ENCODE measurements around the gene TSFM. TPM values are rescaled to one million over a fixed set of nuclear protein-coding genes. Genes with fewer than 3 reads are reported as not detected.

Gene TSFM
- total and polyA plus RNA-seq, 7 donors: 31.5 to 74.3 (median 52.1) TPM

DNA sequence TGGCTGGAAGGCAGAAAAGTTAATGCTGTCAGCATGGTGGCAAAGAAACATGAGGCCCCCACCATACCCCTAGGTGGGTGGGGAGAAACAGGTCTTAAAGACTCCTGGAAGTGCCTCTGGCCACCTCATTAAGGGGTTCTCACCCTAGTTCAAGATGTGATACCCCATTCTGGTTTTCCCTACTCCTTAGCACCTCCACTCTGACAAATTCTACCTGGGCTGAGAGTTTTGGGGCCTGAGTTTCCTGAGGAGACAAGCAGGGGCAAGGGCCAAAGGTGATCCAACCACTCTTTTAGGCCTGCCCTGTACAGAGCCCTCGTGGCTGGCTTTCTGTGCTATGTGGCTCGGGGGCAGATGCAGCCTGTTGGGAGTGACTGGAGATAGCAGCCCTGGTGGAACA is 43.8 kb downstream of the TSFM start:
- Histone ChIP-seq H3K36me3 (ENCODE audit: insufficient read depth in 1 of 2, low read depth in 1 of 2) (peaks cover 31 to 83% of the 10 kb centered on the region in 2 donors), H3K9me3 (no peaks in the 10 kb centered on the region), H3K27ac (peak overlapping the region; percentile 10), H3K4me1 (peaks cover 56% of the 10 kb centered on the region), H3K4me3 (no peak overlapping the region), H3K27me3 (ENCODE audit: insufficient read depth in 3 of 3, low read length in 2 of 3) (no peaks in the 10 kb centered on the region)
- ATAC-seq (no peak), DNase-seq (no peak)
- intact Hi-C loops (cut with DNase I): no loop called here
- 63 to 88% (median 85%) methylated on average over 2 of the region's 2 CpGs for WGBS, 3 donors
- TF ChIP-seq, protein P1, sequence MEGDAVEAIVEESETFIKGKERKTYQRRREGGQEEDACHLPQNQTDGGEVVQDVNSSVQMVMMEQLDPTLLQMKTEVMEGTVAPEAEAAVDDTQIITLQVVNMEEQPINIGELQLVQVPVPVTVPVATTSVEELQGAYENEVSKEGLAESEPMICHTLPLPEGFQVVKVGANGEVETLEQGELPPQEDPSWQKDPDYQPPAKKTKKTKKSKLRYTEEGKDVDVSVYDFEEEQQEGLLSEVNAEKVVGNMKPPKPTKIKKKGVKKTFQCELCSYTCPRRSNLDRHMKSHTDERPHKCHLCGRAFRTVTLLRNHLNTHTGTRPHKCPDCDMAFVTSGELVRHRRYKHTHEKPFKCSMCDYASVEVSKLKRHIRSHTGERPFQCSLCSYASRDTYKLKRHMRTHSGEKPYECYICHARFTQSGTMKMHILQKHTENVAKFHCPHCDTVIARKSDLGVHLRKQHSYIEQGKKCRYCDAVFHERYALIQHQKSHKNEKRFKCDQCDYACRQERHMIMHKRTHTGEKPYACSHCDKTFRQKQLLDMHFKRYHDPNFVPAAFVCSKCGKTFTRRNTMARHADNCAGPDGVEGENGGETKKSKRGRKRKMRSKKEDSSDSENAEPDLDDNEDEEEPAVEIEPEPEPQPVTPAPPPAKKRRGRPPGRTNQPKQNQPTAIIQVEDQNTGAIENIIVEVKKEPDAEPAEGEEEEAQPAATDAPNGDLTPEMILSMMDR (IDR thresholded peaks at IDR 0.05): no peak

DNA sequence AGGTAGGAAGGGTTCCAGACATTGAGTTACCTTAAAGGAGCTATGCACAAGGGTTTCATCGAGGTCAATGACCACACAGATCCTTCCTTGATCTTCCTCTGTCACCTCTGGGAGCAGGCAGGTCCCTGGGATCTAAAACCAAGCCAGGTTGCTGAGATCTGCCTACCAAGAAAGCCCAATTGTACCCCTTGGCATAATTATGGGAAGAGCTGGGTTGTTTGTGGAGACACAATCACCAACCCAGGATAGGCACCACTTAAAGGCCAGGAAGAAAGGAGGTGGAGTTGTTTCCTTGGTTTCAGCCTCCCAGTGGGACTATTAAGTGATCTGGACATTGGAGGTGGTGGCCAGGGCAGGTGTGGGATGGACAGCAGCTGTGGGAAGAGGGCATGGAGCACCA is 44.4 kb downstream of the TSFM start:
- H3K4me3 ChIP-seq: no peak overlapping the region
- H3K27me3 ChIP-seq (ENCODE audit: insufficient read depth in 3 of 3, low read length in 2 of 3): no peaks in the 10 kb centered on the region
- H3K27ac ChIP-seq: peak overlapping the region; percentile 53
- H3K4me1 ChIP-seq: peaks cover 62% of the 10 kb centered on the region
- DNase-seq: no peak
- TF ChIP-seq, protein P1 (IDR thresholded peaks at IDR 0.05): no peak
- peaks cover 31 to 78% of the 10 kb centered on the region in 2 donors for H3K36me3 ChIP-seq (ENCODE audit: insufficient read depth in 1 of 2, low read depth in 1 of 2)
- H3K9me3 ChIP-seq: no peaks in the 10 kb centered on the region
- WGBS, 3 donors: 83 to 97% (median 92%) methylated on average over 1 of the region's 1 CpG
- intact Hi-C loops (cut with DNase I): no loop called here
- ATAC-seq: no peak

DNA sequence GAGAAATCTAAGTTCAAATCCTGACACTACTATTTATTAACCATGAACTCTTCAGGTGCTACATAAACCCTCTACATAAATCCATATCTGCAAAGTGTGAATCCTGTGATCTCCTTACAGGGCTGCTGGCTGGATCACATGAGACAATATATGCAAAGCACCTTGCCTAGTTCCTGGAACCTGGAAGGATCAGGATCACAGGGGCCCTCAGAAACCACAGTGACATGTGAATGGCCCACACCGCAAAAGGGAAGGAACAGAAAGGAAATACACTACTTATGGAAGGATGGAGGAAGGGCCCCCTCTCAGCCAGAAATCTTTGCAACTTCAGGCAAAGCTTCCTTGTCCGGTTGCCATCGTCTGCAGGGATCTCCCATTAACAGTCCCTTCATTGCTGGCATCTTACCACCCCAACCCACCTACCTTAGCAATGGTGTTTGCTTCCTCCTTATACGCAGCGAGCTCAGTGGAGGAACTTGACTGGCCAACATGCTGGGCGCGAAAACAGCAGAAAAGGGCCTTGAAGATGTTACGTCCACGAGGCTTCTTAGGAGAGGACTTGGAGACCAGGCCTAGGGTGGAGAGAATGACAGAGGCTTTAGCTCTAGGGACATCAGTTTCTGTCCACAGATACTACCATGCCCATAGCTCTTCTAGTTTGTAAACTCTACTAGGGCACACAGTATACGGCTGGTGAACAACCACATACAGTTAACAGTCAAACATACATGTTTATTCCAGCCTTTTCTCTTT is 46.6 kb downstream of the TSFM start:
- intact Hi-C loops (cut with DNase I): no loop called here
- H3K9me3 ChIP-seq: no peaks in the 10 kb centered on the region
- no peak overlapping the region for H3K4me3 ChIP-seq
- H3K27ac ChIP-seq: peak overlapping the region; percentile 100
- TF ChIP-seq, protein P1 (IDR thresholded peaks at IDR 0.05): no peak
- no peaks in the 10 kb centered on the region for H3K27me3 ChIP-seq (ENCODE audit: insufficient read depth in 3 of 3, low read length in 2 of 3)
- ATAC-seq (no peak), DNase-seq (no peak)
- WGBS, 3 donors: 55 to 72% (median 55%) methylated on average over 10 of the region's 10 CpGs
- H3K36me3 ChIP-seq (ENCODE audit: insufficient read depth in 1 of 2, low read depth in 1 of 2): peaks cover 17 to 62% of the 10 kb centered on the region in 2 donors
- H3K4me1 ChIP-seq: peaks cover 69% of the 10 kb centered on the region

DNA sequence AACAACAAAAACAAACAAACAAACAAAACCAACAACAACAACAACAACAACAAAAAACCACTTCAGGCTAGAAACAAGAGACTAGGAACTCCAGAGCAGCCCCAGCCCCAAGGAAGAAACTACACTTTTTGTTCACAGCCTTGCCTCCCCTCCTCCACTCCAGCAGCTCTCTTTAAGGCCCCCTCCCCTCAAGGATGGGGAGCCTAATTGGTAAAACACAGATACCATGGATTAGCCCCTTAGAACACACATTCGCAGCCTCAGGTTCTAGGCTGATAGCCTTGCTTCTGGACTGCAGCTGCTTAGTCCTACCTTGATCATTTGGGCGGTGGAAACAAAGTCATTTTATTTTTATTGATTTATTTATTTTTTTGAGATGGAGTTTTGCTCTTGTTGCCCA is 47.8 kb downstream of the TSFM start:
- H3K27ac ChIP-seq: peak overlapping the region; percentile 100
- intact Hi-C loops (cut with DNase I): no loop called here
- TF ChIP-seq, protein P1 (IDR thresholded peaks at IDR 0.05): no peak
- H3K27me3 ChIP-seq (ENCODE audit: insufficient read depth in 3 of 3, low read length in 2 of 3): no peaks in the 10 kb centered on the region
- DNase-seq: no peak
- no peaks in the 10 kb centered on the region for H3K9me3 ChIP-seq
- H3K4me1 ChIP-seq: peaks cover 81% of the 10 kb centered on the region
- no peak overlapping the region for H3K4me3 ChIP-seq
- H3K36me3 ChIP-seq (ENCODE audit: insufficient read depth in 1 of 2, low read depth in 1 of 2): peaks cover 12 to 50% of the 10 kb centered on the region in 2 donors
- no peak for ATAC-seq
- 81 to 86% (median 85%) methylated on average over 2 of the region's 2 CpGs for WGBS, 3 donors
